ENCODE measurements around the gene SLC35A3.

GRCh38 chr1:100038660-100039287 is 69.0 kb downstream of the SLC35A3 start:
- TF ChIP-seq CHD2 (IDR thresholded peaks at IDR 0.05; ENCODE audit: borderline replicate concordance, low read depth, low read length) (no peak), CTCF (IDR thresholded peaks at IDR 0.05 in 2 of 3, conservative IDR thresholded peaks at IDR 0.05 in 1 of 3; ENCODE audit: control insufficient read depth in 2 of 3, extremely low read depth in 1 of 3, insufficient read depth in 1 of 3, low read depth in 3 of 3, low read length in 3 of 3) (no peak)
